Tibial artery (tissue), 4 donors: ENCODE results near the gene MYO5B.

Experiments used
- DNase-seq, 2 donors: peaks; one replicate each; pipeline ENCODE4 v3.0.0-alpha.2; 2019
- H3K27ac ChIP-seq, 2 donors: fragments of 200-600 bp; sonication (generic) in 1 of 2; 1 replicate in 1 of 2; 2 replicates in 1 of 2; pipeline ENCODE4 v1.5.1; 2018 to 2019; ENCODE audit warnings: mild to moderate bottlenecking in 1 of 2
- H3K27me3 ChIP-seq, 2 donors: fragments of 200-600 bp; sonication (generic) in 1 of 2; one replicate each; pipeline versions ENCODE4 v1.5.1 to v1.6.0; 2016 to 2019
- H3K36me3 ChIP-seq, 3 donors: fragments of 200-600 bp; sonication (generic) in 2 of 3; one replicate each; pipeline ENCODE4 v1.5.1; 2016 to 2019; ENCODE audit warnings: mild to moderate bottlenecking in 2 of 3
- H3K4me1 ChIP-seq, 4 donors: fragments of 200-600 bp; sonication (generic) in 2 of 4; 1 replicate in 3 of 4; 2 replicates in 1 of 4; pipeline ENCODE4 v1.5.1; 2016 to 2019
- H3K4me3 ChIP-seq, 2 donors: fragments of 200-600 bp; sonication (generic) in 1 of 2; 1 replicate in 1 of 2; 2 replicates in 1 of 2; pipeline ENCODE4 v1.5.1; 2018 to 2019; ENCODE audit warnings: mild to moderate bottlenecking in 2 of 2
- H3K9me3 ChIP-seq, 3 donors: fragments of 200-600 bp; sonication (generic) in 1 of 3; one replicate each; pipeline ENCODE4 v1.5.1; 2016 to 2019
- intact Hi-C: fragments of 100-400 bp; cut with DNase I; formaldehyde crosslinking; loops from one replicate; pipeline ENCODE4 v1.15.0; 2023; ENCODE audit warnings: low total_unique reads
- TF ChIP-seq, protein P1 (sequence below), 2 experiments: fragments of 200-600 bp in 1 of 2; fragments of 450-650 bp in 1 of 2; IDR thresholded peaks; one replicate each; pipeline ENCODE4 v1.5.1; 2017 to 2019; ENCODE audit warnings: antibody characterized with exemption in 2 of 2, mild to moderate bottlenecking in 1 of 2, moderate library complexity in 1 of 2

The MYO5B gene

DNA sequence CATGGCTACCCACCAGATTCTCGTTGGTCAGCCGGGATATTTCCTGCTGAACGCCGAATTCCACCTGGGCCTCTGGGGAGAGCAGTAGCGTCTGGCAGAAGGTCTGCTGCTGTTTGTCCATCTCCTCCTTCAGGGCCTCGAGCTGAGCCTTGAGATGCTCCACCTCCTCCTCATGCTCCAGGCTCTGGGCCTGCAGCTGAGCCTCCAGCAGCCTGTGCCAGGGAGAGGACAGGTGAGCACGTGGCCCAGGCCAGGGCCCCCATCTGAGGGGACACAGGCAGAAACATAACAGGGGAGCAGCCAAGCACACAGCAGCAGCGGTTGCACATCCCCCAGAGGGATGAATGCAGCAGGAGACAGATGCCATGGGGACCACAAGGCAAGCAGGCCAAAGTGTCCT is 341.5 kb downstream of the MYO5B start:
- intact Hi-C loops: no loop called here
- H3K27me3 ChIP-seq: peaks cover 0 to 5% of the 10 kb centered on the region in 2 donors
- DNase-seq: no peak
- H3K4me1 ChIP-seq: no peaks in the 10 kb centered on the region
- H3K9me3 ChIP-seq: no peaks in the 10 kb centered on the region
- peaks cover 0 to 5% (median 0%) of the 10 kb centered on the region in 3 donors for H3K36me3 ChIP-seq
- no peak overlapping the region for H3K4me3 ChIP-seq
- TF ChIP-seq, protein P1, sequence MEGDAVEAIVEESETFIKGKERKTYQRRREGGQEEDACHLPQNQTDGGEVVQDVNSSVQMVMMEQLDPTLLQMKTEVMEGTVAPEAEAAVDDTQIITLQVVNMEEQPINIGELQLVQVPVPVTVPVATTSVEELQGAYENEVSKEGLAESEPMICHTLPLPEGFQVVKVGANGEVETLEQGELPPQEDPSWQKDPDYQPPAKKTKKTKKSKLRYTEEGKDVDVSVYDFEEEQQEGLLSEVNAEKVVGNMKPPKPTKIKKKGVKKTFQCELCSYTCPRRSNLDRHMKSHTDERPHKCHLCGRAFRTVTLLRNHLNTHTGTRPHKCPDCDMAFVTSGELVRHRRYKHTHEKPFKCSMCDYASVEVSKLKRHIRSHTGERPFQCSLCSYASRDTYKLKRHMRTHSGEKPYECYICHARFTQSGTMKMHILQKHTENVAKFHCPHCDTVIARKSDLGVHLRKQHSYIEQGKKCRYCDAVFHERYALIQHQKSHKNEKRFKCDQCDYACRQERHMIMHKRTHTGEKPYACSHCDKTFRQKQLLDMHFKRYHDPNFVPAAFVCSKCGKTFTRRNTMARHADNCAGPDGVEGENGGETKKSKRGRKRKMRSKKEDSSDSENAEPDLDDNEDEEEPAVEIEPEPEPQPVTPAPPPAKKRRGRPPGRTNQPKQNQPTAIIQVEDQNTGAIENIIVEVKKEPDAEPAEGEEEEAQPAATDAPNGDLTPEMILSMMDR (IDR thresholded peaks at IDR 0.05): no peak
- H3K27ac ChIP-seq: no peak overlapping the region

DNA sequence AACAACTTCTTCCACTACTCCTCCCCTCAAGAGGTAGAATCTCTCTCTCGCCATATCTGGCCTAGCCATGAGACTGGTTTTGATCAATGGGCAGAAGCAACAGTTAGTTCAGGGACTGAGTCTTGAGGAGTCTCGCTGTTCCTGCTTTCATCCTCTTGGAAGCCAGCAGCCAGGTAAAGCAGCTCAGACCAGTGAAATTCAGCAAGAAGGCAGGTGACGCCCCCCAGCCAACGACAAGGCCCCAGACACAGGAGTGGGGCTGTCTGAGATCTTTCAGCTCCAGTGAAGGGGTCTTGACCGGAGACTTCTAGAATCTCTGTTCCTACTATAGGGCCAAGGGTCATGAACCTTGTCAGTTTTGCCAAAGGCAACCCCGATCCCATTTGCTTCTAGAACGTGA is 341.9 kb downstream of the MYO5B start:
- intact Hi-C loops: no loop called here
- TF ChIP-seq, protein P1 (IDR thresholded peaks at IDR 0.05): no peak
- peaks cover 0 to 9% of the 10 kb centered on the region in 2 donors for H3K27me3 ChIP-seq
- no peaks in the 10 kb centered on the region for H3K4me1 ChIP-seq
- no peak for DNase-seq
- peaks cover 0 to 5% (median 0%) of the 10 kb centered on the region in 3 donors for H3K36me3 ChIP-seq
- H3K4me3 ChIP-seq: no peak overlapping the region
- no peaks in the 10 kb centered on the region for H3K9me3 ChIP-seq
- H3K27ac ChIP-seq: no peak overlapping the region

DNA sequence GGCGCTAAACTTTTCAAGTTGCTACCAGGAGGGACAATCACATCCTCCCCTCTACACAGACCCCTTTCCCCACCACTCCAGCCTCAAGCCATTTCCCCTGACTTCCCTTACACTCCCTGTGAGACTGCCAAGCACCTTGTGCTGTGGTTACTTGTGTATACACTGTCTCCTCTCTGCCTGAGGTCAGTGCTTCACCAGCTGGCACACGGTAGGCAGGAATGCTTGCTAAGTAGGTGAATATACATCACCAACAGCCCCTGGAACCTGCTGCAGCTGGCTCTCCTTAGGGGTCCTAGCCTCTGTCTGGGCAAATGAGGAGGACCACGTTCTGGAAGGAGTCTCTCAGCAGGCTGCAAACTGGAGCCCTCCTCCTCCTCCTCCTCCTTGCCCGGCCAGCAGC is 343.3 kb downstream of the MYO5B start:
- H3K4me3 ChIP-seq: no peak overlapping the region
- intact Hi-C loops: no loop called here
- TF ChIP-seq, protein P1 (IDR thresholded peaks at IDR 0.05): no peak
- no peak overlapping the region for H3K27ac ChIP-seq
- DNase-seq: no peak
- H3K9me3 ChIP-seq: no peaks in the 10 kb centered on the region
- H3K4me1 ChIP-seq: no peaks in the 10 kb centered on the region
- peaks cover 0 to 9% of the 10 kb centered on the region in 2 donors for H3K27me3 ChIP-seq
- H3K36me3 ChIP-seq: peaks cover 0 to 7% (median 0%) of the 10 kb centered on the region in 3 donors

DNA sequence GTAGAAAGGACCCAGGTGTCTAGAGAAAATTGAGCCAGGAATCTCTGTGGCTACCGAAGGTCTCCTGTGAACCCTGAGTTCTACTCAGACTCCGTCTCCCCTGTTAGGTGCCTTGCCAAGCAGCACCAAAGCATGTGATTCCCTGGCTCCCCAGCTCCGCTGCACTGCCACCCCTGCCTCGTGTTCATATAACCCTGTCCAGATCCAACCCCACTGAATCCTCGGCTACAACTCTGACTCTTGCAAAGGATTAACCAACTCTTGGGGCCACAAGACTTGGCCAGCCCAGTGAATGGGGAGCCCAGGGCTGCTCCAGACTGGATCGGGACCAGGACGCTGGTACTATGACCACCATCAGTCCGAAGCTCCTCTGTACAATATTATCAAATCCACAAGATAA is 344.3 kb downstream of the MYO5B start:
- DNase-seq: no peak
- peaks cover 0 to 10% (median 0%) of the 10 kb centered on the region in 3 donors for H3K36me3 ChIP-seq
- intact Hi-C loops: no loop called here
- TF ChIP-seq, protein P1 (IDR thresholded peaks at IDR 0.05): no peak
- no peak overlapping the region for H3K27ac ChIP-seq
- H3K4me1 ChIP-seq: no peaks in the 10 kb centered on the region
- peaks cover 0 to 15% of the 10 kb centered on the region in 2 donors for H3K27me3 ChIP-seq
- no peak overlapping the region for H3K4me3 ChIP-seq
- no peaks in the 10 kb centered on the region for H3K9me3 ChIP-seq

DNA sequence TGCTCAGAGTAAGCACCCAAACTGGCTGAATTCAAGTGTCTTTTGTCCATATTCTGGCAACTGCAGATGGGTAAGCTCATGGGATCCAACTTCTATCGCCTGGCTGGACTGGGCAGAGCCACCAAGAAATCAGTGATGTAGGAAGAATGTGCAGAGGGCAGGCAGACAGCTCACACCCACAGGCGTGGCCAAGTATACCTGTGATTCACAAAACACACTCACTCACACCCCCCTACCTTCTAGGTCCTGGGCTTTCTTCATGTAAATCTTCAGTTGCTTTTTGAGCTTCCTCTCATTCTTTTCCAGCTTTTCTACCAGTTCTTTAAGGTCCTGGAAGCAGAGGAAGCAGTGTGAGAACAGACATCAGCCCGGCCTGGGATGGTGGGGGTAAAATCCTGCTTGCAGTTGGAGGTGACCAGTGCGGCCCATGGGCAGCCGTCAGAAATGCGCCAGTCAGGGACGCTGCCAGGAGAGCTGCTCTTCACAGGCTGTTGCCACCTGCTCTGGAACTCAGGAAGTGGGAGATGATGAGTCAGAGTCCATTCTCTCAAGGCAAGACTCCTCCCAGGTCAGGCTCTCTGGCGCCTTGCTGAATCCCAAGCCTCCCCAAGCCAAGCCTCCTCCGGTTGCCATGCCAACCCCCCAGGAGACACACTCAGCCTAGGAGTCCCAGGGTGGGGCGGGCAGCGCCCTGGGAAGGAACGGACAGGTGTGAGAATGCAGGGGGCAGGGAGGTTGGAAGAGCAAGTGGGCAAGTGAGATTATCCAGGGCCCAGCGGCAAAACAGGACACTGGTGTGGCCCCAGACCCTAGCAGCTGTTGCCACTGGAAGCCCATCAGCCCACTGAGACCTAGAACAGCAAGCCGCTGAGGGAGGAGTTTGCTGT is 345.4 kb downstream of the MYO5B start:
- TF ChIP-seq, protein P1 (IDR thresholded peaks at IDR 0.05): no peak
- DNase-seq: no peak
- H3K27ac ChIP-seq: no peak overlapping the region
- no peaks in the 10 kb centered on the region for H3K4me1 ChIP-seq
- peaks cover 0 to 17% of the 10 kb centered on the region in 2 donors for H3K27me3 ChIP-seq
- H3K36me3 ChIP-seq: peaks cover 0 to 12% (median 0%) of the 10 kb centered on the region in 3 donors
- H3K9me3 ChIP-seq: no peaks in the 10 kb centered on the region
- H3K4me3 ChIP-seq: no peak overlapping the region
- intact Hi-C loops: no loop called here
